Coronary artery (tissue), 2 donors: ENCODE results near the gene BCAS1.

ENCODE experiments used
- DNase-seq: peaks from one replicate; pipeline ENCODE4 v3.0.0-alpha.2; 2017; ENCODE audit warnings: low spot score
- H3K27ac ChIP-seq, 2 donors: fragments of 200-600 bp; sonication (generic); one replicate each; pipeline ENCODE4 v1.5.1; 2016 to 2019
- H3K4me3 ChIP-seq: fragments of 200-600 bp; sonication (generic); 2 replicates; pipeline ENCODE4 v1.5.1; 2016; ENCODE audit warnings: mild to moderate bottlenecking, moderate library complexity
- TF ChIP-seq, protein P1 (sequence below): fragments of 200-600 bp; sonication (generic); IDR thresholded peaks from one replicate; pipeline ENCODE4 v1.5.1; 2019; ENCODE audit warnings: antibody characterized with exemption

Gene BCAS1

DNA sequence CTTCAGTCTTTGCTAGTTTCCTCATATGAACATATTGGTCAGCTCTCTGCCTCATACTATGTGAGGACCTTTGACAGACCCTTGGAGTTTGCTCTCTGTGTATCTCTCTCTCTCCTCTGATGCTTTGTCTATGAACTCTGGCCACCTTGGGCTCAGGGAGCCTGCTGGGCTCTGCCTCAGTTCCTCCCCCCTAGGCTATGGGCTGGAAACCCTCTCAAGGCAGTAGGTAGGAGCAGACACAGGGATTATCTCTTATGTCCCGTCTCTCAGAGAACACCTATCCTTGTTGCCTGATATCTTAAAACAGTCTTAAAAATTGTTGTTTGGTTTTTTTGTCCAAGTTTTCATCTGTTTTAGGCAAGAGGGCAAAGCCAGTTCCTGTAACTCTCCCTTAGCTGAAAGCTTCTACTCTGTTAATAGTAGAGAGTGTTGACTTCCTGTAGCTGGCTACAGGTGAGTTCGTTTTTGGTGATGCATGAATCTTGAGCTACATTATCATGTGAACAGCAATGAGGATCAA, 68.3 kb downstream of the BCAS1 start:
- H3K4me3 ChIP-seq, result no peak overlapping the region
- TF ChIP-seq, protein P1, sequence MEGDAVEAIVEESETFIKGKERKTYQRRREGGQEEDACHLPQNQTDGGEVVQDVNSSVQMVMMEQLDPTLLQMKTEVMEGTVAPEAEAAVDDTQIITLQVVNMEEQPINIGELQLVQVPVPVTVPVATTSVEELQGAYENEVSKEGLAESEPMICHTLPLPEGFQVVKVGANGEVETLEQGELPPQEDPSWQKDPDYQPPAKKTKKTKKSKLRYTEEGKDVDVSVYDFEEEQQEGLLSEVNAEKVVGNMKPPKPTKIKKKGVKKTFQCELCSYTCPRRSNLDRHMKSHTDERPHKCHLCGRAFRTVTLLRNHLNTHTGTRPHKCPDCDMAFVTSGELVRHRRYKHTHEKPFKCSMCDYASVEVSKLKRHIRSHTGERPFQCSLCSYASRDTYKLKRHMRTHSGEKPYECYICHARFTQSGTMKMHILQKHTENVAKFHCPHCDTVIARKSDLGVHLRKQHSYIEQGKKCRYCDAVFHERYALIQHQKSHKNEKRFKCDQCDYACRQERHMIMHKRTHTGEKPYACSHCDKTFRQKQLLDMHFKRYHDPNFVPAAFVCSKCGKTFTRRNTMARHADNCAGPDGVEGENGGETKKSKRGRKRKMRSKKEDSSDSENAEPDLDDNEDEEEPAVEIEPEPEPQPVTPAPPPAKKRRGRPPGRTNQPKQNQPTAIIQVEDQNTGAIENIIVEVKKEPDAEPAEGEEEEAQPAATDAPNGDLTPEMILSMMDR, result no peak
- no peak for DNase-seq
- H3K27ac ChIP-seq, result no peak overlapping the region

DNA sequence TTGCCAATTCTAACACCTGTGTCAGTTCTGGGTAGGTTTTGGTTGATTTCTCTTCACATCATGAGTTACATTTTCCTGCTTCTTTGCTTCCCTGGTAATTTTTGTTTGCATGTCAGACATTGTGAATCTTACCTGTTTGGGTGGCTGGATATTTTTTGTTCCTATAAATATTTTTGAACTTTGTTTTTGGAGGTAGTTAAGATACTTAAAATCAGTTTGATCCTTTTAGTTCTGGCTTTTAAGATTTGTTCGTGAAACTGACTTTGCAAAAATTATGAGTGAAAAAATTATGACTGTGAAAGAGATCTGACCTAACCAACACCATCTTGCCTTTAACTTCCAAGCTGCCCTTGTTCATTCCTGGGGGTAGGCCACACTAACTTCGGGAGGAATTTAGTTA, 69.5 kb downstream of the BCAS1 start:
- DNase-seq, result no peak
- TF ChIP-seq, protein P1, result no peak
- no peak overlapping the region for H3K27ac ChIP-seq
- H3K4me3 ChIP-seq, result no peak overlapping the region

DNA sequence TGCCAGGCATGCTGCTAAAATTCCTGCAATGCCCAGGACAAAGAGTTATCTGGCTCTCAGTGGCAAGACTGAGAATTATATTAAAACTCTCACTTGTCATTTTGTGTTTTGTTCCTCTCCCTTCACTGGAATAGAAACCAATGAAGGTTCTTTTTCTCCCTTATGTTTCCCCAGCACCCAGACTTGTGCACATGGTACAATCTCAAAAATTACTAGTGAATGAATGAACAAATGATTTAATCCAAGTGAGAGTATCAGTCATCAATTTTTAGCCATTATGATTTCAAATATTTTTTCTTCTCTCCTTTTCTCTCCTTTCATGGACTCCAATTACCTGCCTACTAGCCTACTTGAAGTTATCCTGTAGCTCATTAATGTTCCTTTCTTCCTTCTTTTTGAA, 70.1 kb downstream of the BCAS1 start:
- H3K27ac ChIP-seq, result no peak overlapping the region

DNA sequence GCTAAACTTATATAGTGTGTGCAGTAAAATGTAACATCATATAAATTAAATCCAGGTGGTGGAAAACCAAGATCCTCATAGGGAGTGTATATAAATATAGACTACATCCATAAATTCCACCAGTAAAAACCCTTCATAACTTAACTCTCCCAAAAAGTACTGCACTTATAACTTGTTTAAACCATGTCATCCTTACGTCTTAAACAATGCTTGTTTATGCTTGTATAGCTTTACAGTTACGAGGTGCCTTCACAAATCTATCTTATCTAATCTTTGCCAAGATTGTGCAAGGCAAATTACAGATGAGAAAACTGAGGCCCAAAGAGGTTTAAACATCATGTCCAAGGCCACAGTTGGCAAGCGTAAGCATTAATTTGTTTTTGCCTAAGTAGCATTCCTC, 71.3 kb downstream of the BCAS1 start:
- Histone ChIP-seq H3K4me3 (no peak overlapping the region), H3K27ac (no peak overlapping the region)
- TF ChIP-seq, protein P1, result no peak
- no peak for DNase-seq

More for the DNA sequence above, 70.1 kb downstream of the BCAS1 start:
- DNase-seq, result no peak
- TF ChIP-seq, protein P1, result no peak
- H3K4me3 ChIP-seq, result no peak overlapping the region

DNA sequence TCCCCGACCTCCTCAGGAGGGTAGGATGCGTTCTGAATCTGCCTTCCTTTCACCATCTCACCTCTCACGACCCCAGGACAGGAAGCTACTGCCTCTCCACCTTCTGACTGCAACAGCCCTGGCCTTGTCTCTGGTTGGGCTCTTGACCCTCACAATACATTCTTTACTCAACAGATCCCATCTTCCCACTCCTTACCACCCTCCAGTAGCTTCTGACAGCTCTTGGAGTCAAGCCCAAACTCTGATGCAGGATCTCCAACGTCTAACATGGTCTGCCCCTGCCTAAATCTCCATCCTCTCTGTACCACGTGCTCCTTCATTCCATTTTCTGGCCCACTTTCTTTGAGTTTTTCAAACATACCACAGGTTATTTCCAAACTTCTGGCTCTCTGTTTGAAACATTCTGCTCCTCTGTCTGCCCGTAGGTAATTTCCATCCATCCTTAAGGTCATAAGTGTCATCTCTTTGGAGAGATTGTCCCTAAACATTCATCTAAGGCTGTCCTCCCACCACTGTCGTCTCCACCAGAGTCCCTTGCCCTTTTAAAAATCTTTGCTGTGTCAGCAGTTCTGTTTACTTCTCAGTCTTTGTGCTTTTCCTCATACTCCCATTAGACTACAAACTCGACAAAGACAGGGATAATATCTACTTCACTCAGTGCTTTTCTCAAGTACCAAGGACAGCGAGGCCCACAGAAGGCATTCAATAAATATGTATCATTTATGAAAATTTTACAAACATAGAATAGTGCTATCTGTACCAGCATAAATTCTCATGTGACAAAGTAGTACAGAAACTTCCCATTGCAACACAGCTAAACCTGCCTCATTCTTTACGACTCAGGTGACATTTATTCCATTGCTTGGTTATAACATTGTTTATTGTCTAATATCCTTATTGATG, 73.6 kb downstream of the BCAS1 start:
- H3K4me3 ChIP-seq, result no peak overlapping the region
- no peak for DNase-seq
- TF ChIP-seq, protein P1, result no peak
- H3K27ac ChIP-seq, result no peak overlapping the region

DNA sequence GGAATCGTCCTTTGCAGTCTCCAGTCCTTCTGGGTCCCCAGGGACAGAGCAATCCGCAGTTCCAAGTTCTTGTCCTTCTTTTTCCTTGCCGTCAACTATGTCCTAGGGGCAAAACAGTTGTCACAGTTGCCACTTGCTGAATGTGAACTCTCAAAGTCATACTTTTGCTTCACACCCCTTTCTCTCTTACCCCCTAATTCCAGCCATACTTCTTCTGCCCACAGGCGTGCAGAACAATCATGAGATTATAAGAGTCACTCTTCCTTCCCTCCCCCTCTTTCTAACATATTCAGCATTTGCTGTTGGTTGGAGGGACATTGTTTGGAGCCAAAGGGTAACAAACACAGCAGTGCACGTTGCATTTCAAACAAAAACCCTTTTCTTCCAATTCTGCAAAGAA, 74.4 kb downstream of the BCAS1 start:
- DNase-seq, result no peak
- TF ChIP-seq, protein P1, result no peak
- Histone ChIP-seq H3K4me3 (no peak overlapping the region), H3K27ac (no peak overlapping the region)

DNA sequence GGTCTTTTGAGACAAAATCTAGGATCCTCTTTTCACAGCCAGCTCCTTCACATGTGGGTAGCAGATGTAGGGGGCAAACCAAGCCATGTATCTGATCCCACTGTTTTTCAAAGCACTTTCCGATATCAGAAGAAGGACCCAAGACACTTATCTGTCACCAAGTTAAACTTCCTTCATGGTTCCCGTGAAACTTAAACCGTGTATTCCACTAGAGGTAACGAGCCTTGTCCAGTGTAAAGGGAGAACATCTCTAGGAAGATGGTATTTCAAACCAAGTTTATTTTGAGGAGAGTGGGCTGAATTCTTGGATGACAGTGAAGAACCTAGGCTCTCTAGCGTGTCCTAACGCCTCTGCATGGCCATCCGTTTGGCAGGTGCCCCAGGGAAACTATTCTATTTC, 76.3 kb downstream of the BCAS1 start:
- TF ChIP-seq, protein P1, result no peak
- no peak overlapping the region for H3K4me3 ChIP-seq
- no peak for DNase-seq
- no peak overlapping the region for H3K27ac ChIP-seq
